Erythroblast (primary cell): Measurements from ENCODE around the gene SF1.
"Not testable (repeated sequence)": the region's sequence is repeated elsewhere in the genome, so short reads cannot be mapped to it uniquely, and the experiment has no call there.

Experiments used
- GATA1 ChIP-seq: IDR thresholded peaks from 2 replicates; pipeline ENCODE4 v1.6.1; 2011; ENCODE audit warnings: low read depth, mild to moderate bottlenecking, control low read depth, low read length, moderate library complexity
- POLR2A ChIP-seq: IDR thresholded peaks from 2 replicates; pipeline ENCODE4 v1.6.1; 2011; ENCODE audit warnings: mild to moderate bottlenecking, low read length

GRCh38 chr11:64815433-64815832 lies 37.1 kb upstream of the SF1 start:
- TF ChIP-seq POLR2A, GATA1: not testable (repeated sequence)
